ENCODE measurements around the gene TLCD3A.

DNA sequence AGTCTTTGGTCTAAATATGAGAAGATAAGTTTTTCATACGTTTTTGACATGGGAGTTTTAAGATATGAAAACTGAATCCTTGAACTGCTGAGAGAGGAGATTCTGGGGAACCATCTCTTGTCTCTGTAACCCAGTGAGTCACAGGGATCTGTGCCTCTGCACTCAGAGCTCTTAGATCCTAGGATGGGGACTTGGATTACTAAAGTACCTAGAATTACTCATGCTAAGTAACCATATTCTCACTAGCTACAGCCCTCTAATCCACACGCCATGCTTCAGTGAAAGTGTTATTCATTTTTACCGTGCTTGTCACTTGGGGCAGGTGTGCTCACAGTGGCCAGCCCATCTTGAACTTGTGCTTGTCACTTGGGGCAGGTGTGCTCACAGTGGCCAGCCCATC is 51.7 kb downstream of the TLCD3A start:
- TF ChIP-seq, protein P1, sequence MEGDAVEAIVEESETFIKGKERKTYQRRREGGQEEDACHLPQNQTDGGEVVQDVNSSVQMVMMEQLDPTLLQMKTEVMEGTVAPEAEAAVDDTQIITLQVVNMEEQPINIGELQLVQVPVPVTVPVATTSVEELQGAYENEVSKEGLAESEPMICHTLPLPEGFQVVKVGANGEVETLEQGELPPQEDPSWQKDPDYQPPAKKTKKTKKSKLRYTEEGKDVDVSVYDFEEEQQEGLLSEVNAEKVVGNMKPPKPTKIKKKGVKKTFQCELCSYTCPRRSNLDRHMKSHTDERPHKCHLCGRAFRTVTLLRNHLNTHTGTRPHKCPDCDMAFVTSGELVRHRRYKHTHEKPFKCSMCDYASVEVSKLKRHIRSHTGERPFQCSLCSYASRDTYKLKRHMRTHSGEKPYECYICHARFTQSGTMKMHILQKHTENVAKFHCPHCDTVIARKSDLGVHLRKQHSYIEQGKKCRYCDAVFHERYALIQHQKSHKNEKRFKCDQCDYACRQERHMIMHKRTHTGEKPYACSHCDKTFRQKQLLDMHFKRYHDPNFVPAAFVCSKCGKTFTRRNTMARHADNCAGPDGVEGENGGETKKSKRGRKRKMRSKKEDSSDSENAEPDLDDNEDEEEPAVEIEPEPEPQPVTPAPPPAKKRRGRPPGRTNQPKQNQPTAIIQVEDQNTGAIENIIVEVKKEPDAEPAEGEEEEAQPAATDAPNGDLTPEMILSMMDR (conservative IDR thresholded peaks at IDR 0.05; ENCODE audit: low read depth, low read length), result no peak
- TF ChIP-seq EZH2 (IDR thresholded peaks at IDR 0.05; ENCODE audit: low read length, unreplicated experiment), result no peak
